Measurements from ENCODE around the gene CHRM4.

CHRM4 gene

GRCh38 chr11:46351606-46352005 lies 40.0 kb downstream of the CHRM4 start:
- in situ Hi-C loops (cut with MboI; ENCODE audit: low sequenced_read_pairs), result no loop called here

DNA sequence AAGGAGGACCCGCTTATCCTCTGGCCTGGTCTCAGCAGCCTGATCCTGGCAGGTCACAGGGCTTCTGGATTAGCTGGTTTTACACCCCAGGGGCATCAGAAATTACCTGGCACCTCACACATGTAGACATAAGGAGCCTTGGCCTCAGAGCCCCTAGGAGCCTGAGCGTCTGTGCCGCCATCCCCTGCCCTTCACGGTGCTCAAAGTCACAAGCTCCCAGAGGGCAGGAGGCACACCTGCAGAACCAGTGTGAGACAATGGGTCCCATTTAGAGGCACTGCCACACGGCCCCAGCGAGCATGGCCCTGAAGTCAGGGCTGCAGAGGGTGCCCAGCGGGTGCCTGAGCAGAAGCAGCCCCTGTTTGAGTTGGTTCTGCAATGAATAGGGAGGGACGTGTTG lies 40.4 kb downstream of the CHRM4 start:
- in situ Hi-C loops (cut with MboI; ENCODE audit: low sequenced_read_pairs), result no loop called here

- in situ Hi-C loops (cut with MboI; ENCODE audit: low sequenced_read_pairs), result no loop called here
These were observed 40.9 kb downstream of the CHRM4 start for GRCh38 chr11:46350695-46351094.

DNA sequence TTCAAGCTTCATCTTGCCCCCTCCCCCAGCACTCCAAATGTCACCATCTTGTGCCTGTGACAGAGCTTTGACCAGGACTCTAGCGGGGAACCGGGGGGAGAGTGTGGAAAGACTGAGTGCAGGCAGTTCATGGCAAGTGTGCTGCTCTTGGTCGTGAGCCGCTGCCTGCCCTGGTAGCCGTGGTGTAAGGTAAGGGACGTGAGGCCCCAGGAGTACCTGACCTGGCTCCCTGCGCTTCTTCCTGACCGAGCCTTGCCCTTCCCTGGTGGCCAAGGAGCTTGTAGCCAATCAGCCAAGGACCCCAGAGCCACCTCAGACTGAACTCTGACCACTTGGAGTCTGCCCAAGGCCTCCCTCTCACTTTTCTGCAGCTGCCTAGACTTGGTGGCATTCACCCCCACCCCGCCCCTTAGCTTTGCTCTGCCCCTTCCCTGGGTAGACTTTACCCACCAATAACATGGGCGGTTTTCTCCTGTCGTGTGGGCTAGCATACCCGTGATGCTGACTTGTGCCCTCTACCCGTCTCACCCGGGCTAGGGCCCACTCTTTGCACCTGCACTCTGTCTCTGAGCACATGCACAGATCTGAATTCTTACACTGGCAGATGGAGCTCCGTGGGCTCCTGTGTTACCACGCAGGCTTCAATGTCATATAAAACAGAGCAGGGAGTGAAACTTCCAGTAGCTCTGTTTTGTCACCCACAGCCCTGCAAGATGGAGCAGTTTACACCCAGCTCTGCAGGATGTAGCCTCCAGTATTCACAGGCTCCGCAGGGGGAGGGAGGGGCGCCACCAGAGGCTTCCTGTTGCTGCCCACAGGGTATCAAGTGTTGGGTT lies 42.8 kb downstream of the CHRM4 start:
- in situ Hi-C loops (cut with MboI; ENCODE audit: low sequenced_read_pairs), result no loop called here

- in situ Hi-C loops (cut with MboI; ENCODE audit: low sequenced_read_pairs), result no loop called here
These were observed 43.8 kb downstream of the CHRM4 start for GRCh38 chr11:46347637-46348311.

GRCh38 chr11:46346886-46347636 lies 44.5 kb downstream of the CHRM4 start, which contains the start of gene DGKZ:
TSS of gene DGKZ (plus strand) at chr11:46347463. CDS start at chr11:46347660, 197 bp downstream.
- in situ Hi-C loops (cut with MboI; ENCODE audit: low sequenced_read_pairs), result no loop called here

DNA sequence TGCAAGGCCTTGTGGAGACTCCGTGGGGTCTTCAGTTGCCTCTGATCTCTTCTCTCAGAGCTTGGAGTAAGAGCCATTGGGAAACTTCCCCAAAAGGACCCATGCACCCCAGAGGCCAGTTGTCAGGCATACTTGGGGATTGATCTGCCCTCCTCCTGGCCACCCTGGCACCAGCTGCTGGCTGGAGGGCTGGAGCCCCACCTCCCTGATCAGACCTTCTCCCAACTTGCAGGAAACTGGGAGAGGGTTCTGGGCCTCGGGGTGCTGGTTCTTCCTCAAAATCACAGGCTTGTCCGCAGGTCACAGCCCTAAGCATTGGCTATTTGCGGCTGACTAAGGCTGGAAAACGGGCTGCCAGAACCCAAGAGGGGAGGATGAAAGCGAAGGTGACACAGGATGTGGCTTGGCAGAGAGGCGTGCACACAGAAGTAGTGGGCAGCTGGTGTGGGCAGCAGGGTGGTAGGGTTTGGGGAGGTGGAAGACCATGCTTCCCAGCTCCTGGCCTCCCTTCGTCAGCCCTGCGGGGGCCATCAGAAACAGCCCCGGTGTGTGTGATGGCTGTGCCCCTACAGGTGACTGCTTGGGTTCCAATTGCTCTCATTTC lies 45.6 kb downstream of the CHRM4 start:
- in situ Hi-C loops (cut with MboI; ENCODE audit: low sequenced_read_pairs), result no loop called here

DNA sequence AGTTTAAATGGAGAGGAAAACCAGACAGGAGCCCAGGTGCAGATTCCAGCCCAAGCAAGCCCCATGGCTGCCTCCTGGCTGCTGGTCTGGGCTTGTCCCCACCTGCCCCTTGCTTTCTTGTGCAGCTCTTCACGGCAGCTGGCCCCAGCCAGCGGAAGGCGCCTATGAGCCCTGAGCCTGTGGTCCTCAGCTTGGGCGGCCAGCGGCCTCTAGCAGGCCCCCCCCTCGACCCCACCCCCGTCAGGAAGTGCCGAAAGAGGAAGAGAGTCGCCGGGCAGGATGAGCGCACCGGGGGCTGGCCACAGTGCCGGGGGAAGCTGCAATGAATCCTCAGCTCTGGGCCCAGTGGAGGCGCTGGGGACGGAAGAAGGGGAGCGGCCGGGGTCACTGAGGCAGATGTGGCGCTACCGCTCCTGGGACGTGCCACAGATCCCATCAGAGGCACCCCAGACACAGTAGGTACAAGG lies 46.4 kb downstream of the CHRM4 start:
- in situ Hi-C loops (cut with MboI; ENCODE audit: low sequenced_read_pairs), result no loop called here

DNA sequence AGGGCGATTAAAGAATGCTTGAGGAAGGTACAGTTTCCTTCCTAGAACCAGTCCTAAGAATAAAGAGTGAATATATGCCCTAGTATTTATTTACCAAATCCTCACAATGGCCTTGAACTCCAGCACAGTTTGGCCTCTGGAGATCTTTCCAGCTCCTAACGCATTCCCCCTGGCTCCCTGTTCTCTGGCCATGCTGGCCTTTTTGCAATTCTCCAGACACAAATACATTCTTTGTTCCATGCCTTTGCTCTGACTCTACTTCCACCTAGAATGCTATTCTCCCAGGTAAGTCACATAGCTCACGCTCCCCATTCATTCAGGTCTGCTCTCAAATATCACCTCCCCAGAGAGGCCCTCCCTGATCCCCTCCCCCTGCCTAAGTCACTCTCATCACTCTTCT lies 48.1 kb downstream of the CHRM4 start:
- in situ Hi-C loops (cut with MboI; ENCODE audit: low sequenced_read_pairs), result no loop called here

GRCh38 chr11:46342239-46342638 lies 49.3 kb downstream of the CHRM4 start:
- in situ Hi-C loops (cut with MboI; ENCODE audit: low sequenced_read_pairs), result no loop called here

- in situ Hi-C loops (cut with MboI; ENCODE audit: low sequenced_read_pairs), result no loop called here
These were observed 50.1 kb downstream of the CHRM4 start for GRCh38 chr11:46341454-46341853.

- in situ Hi-C loops (cut with MboI; ENCODE audit: low sequenced_read_pairs), result no loop called here
These were observed 51.8 kb downstream of the CHRM4 start for GRCh38 chr11:46339816-46340215.

- in situ Hi-C loops (cut with MboI; ENCODE audit: low sequenced_read_pairs), result no loop called here
These were observed 52.4 kb downstream of the CHRM4 start for GRCh38 chr11:46338988-46339666.

GRCh38 chr11:46338636-46338987 lies 53.0 kb downstream of the CHRM4 start:
- in situ Hi-C loops (cut with MboI; ENCODE audit: low sequenced_read_pairs), result no loop called here

- in situ Hi-C loops (cut with MboI; ENCODE audit: low sequenced_read_pairs), result no loop called here
These were observed 53.8 kb downstream of the CHRM4 start for GRCh38 chr11:46337626-46338345.

- in situ Hi-C loops (cut with MboI; ENCODE audit: low sequenced_read_pairs), result no loop called here
These were observed 54.9 kb downstream of the CHRM4 start for GRCh38 chr11:46336563-46337180.

DNA sequence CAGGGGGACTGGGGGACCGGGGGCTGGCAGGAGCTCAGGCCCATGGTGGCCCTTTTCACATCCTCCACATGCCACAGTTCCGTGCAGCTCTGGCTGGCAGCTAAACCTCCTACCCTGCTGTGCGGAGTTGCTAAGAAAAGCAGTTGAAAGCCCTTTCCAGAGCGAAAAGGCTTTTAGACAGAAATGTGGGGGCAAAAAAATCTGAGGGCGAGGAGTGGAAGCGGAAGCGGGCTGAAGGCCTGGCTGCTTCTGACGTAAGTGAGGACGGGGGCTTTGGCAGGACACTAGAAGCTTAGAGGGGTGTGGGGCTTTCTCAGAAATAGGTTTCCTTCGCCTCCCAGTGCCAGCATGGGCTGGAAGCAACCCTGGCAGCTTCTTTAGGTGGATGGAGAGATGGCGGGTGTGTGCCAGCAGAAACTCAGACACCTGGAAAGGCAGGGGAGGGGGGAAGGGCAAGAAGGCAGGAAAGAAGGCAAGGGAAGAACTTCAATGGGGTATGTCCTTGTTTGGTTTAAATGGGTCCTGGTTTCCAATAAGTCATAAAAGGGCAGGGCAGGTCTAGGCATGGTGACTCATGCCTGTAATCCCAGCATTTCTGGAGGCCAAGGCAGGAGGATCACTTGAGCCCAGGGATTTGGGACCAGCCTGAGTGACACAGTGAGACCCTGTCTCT lies 55.5 kb downstream of the CHRM4 start:
- in situ Hi-C loops (cut with MboI; ENCODE audit: low sequenced_read_pairs), result no loop called here

DNA sequence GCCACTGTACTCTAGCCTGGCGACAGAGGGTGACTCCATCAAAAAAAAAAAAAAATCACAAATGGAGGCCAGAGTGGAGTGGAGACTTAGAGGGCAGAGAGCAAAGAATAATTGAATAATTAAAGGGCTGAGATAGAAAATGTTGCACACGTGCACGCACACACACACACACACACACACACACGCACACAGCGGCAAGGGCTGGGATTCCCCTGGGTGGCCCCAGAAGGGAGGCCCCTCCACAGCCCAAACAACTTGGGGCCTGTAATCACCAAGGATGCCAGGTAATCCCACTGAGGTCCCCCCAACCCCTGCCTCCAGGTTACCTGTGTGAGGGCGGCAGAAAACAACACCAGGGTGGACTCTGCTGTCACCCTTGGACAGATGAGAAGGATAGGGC lies 56.3 kb downstream of the CHRM4 start:
- in situ Hi-C loops (cut with MboI; ENCODE audit: low sequenced_read_pairs), result no loop called here

GRCh38 chr11:46334211-46334610 lies 57.4 kb downstream of the CHRM4 start:
- in situ Hi-C loops (cut with MboI; ENCODE audit: low sequenced_read_pairs), result no loop called here

Measured in HL-60/S4 (cell line).